Measurements from ENCODE around the gene PTPRE. TPM values are rescaled to one million over a fixed set of nuclear protein-coding genes. Genes with fewer than 3 reads are reported as not detected.

PTPRE gene
- total RNA-seq, 1 experiment from 2014 or later: 3.1 TPM

GRCh38 chr10:127896590-127896989, 10.3 kb upstream of the PTPRE start:
- no peak for DNase-seq (ENCODE audit: low spot score)
- no peak for ATAC-seq
- ChIA-PET POLR2A (no interaction called here), CTCF (no interaction called here)
- no peak overlapping the region for H3K27ac Mint-ChIP-seq
- no peak overlapping the region for H3K4me3 Mint-ChIP-seq
- H3K9me3 Mint-ChIP-seq: peaks cover 11% of the 10 kb centered on the region
- TF ChIP-seq NFATC4 (CRISPR knock-in tag; IDR thresholded peaks at IDR 0.05) (no peak), ELF4 (CRISPR knock-in tag; IDR thresholded peaks at IDR 0.05; ENCODE audit: low read depth) (no peak), CREM (CRISPR knock-in tag; IDR thresholded peaks at IDR 0.05) (no peak), NFE2L1 (CRISPR knock-in tag; IDR thresholded peaks at IDR 0.05) (no peak), CREB1 (CRISPR knock-in tag; IDR thresholded peaks at IDR 0.05) (no peak), ZNF317 (CRISPR knock-in tag; IDR thresholded peaks at IDR 0.05; ENCODE audit: borderline replicate concordance, low read depth) (no peak)
- H3K4me1 Mint-ChIP-seq: no peaks in the 10 kb centered on the region
- H3K36me3 Mint-ChIP-seq: no peaks in the 10 kb centered on the region
- no peaks in the 10 kb centered on the region for H3K27me3 Mint-ChIP-seq (ENCODE audit: low read depth)

DNA sequence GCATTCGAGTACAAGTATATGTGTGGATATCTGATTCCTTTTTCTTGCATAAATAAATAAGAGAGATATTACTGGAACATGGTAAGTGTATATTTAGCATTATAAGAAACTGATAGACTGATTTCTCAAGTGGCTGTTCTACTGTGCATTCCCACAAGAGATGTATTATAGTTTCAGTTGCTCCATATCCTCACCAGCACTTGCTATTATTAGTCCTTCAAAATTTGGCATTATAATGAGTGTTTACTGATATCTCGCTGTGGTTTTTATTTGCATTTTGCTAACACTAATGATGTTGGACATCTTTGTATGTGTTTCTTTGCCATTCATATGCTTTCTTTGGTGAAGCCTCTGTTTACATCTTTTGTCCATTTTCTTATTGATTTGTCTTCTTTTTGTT, 9.7 kb upstream of the PTPRE start:
- TF ChIP-seq FOXK1 (CRISPR knock-in tag; IDR thresholded peaks at IDR 0.05) (no peak), ETV6 (CRISPR knock-in tag; IDR thresholded peaks at IDR 0.05) (no peak), RELA (CRISPR knock-in tag; IDR thresholded peaks at IDR 0.05; ENCODE audit: borderline replicate concordance) (no peak), SMAD4 (CRISPR knock-in tag; IDR thresholded peaks at IDR 0.05) (no peak), NFE2L1 (CRISPR knock-in tag; IDR thresholded peaks at IDR 0.05) (no peak), ZNF423 (CRISPR knock-in tag; IDR thresholded peaks at IDR 0.05) (no peak)
- Mint-ChIP-seq H3K27ac (no peak overlapping the region), H3K36me3 (no peaks in the 10 kb centered on the region), H3K9me3 (peaks cover 11% of the 10 kb centered on the region), H3K4me3 (no peak overlapping the region), H3K4me1 (no peaks in the 10 kb centered on the region), H3K27me3 (ENCODE audit: low read depth) (no peaks in the 10 kb centered on the region)
- ChIA-PET CTCF (no interaction called here), POLR2A (no interaction called here)
- DNase-seq (ENCODE audit: low spot score) (no peak), ATAC-seq (no peak)

GRCh38 chr10:127899766-127900387, 7.0 kb upstream of the PTPRE start:
- ATAC-seq: no peak
- H3K4me3 Mint-ChIP-seq: no peak overlapping the region
- H3K27ac Mint-ChIP-seq: no peak overlapping the region
- POLR2A ChIA-PET: no interaction called here
- TF ChIP-seq EMX1 (CRISPR knock-in tag; IDR thresholded peaks at IDR 0.05): no peak
- TF ChIP-seq FOXJ3 (CRISPR knock-in tag; IDR thresholded peaks at IDR 0.05; ENCODE audit: borderline replicate concordance): no peak
- TF ChIP-seq IRF1 (CRISPR knock-in tag; IDR thresholded peaks at IDR 0.05): no peak
- no peak for TF ChIP-seq USF1 (CRISPR knock-in tag; IDR thresholded peaks at IDR 0.05)
- no peak for TF ChIP-seq ATF3 (CRISPR knock-in tag; conservative IDR thresholded peaks at IDR 0.05)
- TF ChIP-seq, protein P1, sequence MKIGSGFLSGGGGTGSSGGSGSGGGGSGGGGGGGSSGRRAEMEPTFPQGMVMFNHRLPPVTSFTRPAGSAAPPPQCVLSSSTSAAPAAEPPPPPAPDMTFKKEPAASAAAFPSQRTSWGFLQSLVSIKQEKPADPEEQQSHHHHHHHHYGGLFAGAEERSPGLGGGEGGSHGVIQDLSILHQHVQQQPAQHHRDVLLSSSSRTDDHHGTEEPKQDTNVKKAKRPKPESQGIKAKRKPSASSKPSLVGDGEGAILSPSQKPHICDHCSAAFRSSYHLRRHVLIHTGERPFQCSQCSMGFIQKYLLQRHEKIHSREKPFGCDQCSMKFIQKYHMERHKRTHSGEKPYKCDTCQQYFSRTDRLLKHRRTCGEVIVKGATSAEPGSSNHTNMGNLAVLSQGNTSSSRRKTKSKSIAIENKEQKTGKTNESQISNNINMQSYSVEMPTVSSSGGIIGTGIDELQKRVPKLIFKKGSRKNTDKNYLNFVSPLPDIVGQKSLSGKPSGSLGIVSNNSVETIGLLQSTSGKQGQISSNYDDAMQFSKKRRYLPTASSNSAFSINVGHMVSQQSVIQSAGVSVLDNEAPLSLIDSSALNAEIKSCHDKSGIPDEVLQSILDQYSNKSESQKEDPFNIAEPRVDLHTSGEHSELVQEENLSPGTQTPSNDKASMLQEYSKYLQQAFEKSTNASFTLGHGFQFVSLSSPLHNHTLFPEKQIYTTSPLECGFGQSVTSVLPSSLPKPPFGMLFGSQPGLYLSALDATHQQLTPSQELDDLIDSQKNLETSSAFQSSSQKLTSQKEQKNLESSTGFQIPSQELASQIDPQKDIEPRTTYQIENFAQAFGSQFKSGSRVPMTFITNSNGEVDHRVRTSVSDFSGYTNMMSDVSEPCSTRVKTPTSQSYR (CRISPR knock-in tag; IDR thresholded peaks at IDR 0.05): no peak
- no peak for TF ChIP-seq FOXK1 (CRISPR knock-in tag; IDR thresholded peaks at IDR 0.05)
- no peak for TF ChIP-seq KAT7 (CRISPR knock-in tag; IDR thresholded peaks at IDR 0.05; ENCODE audit: borderline replicate concordance)
- no peak for TF ChIP-seq CREM (CRISPR knock-in tag; IDR thresholded peaks at IDR 0.05)
- no peak for TF ChIP-seq FOXP1 (CRISPR knock-in tag; IDR thresholded peaks at IDR 0.05; ENCODE audit: borderline replicate concordance)
- TF ChIP-seq, protein P2, sequence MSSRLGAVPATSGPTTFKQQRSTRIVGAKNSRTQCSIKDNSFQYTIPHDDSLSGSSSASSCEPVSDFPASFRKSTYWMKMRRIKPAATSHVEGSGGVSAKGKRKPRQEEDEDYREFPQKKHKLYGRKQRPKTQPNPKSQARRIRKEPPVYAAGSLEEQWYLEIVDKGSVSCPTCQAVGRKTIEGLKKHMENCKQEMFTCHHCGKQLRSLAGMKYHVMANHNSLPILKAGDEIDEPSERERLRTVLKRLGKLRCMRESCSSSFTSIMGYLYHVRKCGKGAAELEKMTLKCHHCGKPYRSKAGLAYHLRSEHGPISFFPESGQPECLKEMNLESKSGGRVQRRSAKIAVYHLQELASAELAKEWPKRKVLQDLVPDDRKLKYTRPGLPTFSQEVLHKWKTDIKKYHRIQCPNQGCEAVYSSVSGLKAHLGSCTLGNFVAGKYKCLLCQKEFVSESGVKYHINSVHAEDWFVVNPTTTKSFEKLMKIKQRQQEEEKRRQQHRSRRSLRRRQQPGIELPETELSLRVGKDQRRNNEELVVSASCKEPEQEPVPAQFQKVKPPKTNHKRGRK (CRISPR knock-in tag; IDR thresholded peaks at IDR 0.05; ENCODE audit: borderline replicate concordance): no peak
- TF ChIP-seq RORB (CRISPR knock-in tag; IDR thresholded peaks at IDR 0.05): no peak
- no peak for TF ChIP-seq ATF1 (CRISPR knock-in tag; IDR thresholded peaks at IDR 0.05)
- TF ChIP-seq MXD4 (CRISPR knock-in tag; IDR thresholded peaks at IDR 0.05; ENCODE audit: borderline replicate concordance): no peak
- peaks cover 18% of the 10 kb centered on the region for H3K9me3 Mint-ChIP-seq
- no peaks in the 10 kb centered on the region for H3K27me3 Mint-ChIP-seq (ENCODE audit: low read depth)
- H3K4me1 Mint-ChIP-seq: no peaks in the 10 kb centered on the region
- CTCF ChIA-PET: interaction anchor here (0.7 kb wide), 1 partner anchor 184 kb away, joined by 3 read pairs; no protein-coding TSS in a partner anchor
- DNase-seq (ENCODE audit: low spot score): no peak
- no peaks in the 10 kb centered on the region for H3K36me3 Mint-ChIP-seq
